H9 (cell line): ENCODE results near the gene USP35. TPM values are rescaled to one million over a fixed set of nuclear protein-coding genes. Genes with fewer than 3 reads are reported as not detected.

Source experiments
- DNase-seq: peaks from one replicate; pipeline ENCODE4 v3.0.0-alpha.2; 2017
- H2AFZ ChIP-seq: one replicate; pipeline ENCODE4 v1.6.1; 2013; ENCODE audit warnings: mild to moderate bottlenecking, low read length, control low read depth, moderate library complexity
- H2AK5ac ChIP-seq: 2 replicates; pipeline ENCODE4 v1.6.1; 2013; ENCODE audit warnings: low read length, control low read depth, mixed read lengths; ENCODE audit not compliant: insufficient read length
- H2BK120ac ChIP-seq: one replicate; pipeline ENCODE4 v1.6.1; 2013; ENCODE audit warnings: low read depth, mild to moderate bottlenecking, low read length, control low read depth, inconsistent platforms; ENCODE audit not compliant: poor library complexity, severe bottlenecking
- H2BK12ac ChIP-seq: 2 replicates; pipeline ENCODE4 v1.6.1; 2013; ENCODE audit warnings: low read length, control low read depth, mixed read lengths, low read depth; ENCODE audit not compliant: insufficient read length
- H2BK15ac ChIP-seq: 2 replicates; pipeline ENCODE4 v1.6.1; 2013; ENCODE audit warnings: low read depth, low read length, control low read depth
- H2BK20ac ChIP-seq: one replicate; pipeline ENCODE4 v1.6.1; 2013; ENCODE audit warnings: low read depth, mild to moderate bottlenecking, low read length, control low read depth, inconsistent platforms; ENCODE audit not compliant: poor library complexity, severe bottlenecking
- H2BK5ac ChIP-seq: 2 replicates; pipeline ENCODE4 v1.6.1; 2013; ENCODE audit warnings: low read length, control low read depth, mixed read lengths; ENCODE audit not compliant: insufficient read length
- H3K14ac ChIP-seq: 2 replicates; pipeline ENCODE4 v1.6.1; 2013; ENCODE audit warnings: low read length, control low read depth; ENCODE audit not compliant: insufficient read depth
- H3K18ac ChIP-seq: 2 replicates; pipeline ENCODE4 v1.6.1; 2013; ENCODE audit warnings: low read depth, mild to moderate bottlenecking, mixed read lengths, low read length, control low read depth; ENCODE audit not compliant: insufficient read length
- H3K23ac ChIP-seq: 2 replicates; pipeline ENCODE4 v1.6.1; 2013; ENCODE audit warnings: low read length, control low read depth, mixed read lengths, low read depth; ENCODE audit not compliant: insufficient read length
- H3K23me2 ChIP-seq: 2 replicates; pipeline ENCODE4 v1.6.1; 2013; ENCODE audit warnings: low read depth, mild to moderate bottlenecking, mixed read lengths, low read length, control low read depth; ENCODE audit not compliant: insufficient read length, poor library complexity, severe bottlenecking
- H3K27ac ChIP-seq: 2 replicates; pipeline ENCODE4 v1.5.1; 2013; ENCODE audit warnings: low read length, control low read depth, mixed read lengths, low read depth; ENCODE audit not compliant: insufficient read length
- H3K27me3 ChIP-seq: 2 replicates; pipeline ENCODE4 v1.6.1; 2013; ENCODE audit warnings: low read length, control low read depth, inconsistent platforms; ENCODE audit not compliant: insufficient read depth
- H3K4ac ChIP-seq: 2 replicates; pipeline ENCODE4 v1.6.1; 2013; ENCODE audit warnings: low read depth, mild to moderate bottlenecking, control low read depth, inconsistent platforms, low read length, moderate library complexity
- H3K4me1 ChIP-seq: 2 replicates; pipeline ENCODE4 v1.6.1; 2013; ENCODE audit warnings: low read length, control low read depth, inconsistent platforms; ENCODE audit not compliant: insufficient read depth
- H3K4me2 ChIP-seq: 2 replicates; pipeline ENCODE4 v1.6.1; 2013; ENCODE audit warnings: low read length, control low read depth, mixed read lengths; ENCODE audit not compliant: insufficient read length, insufficient read depth
- H3K56ac ChIP-seq: 2 replicates; pipeline ENCODE4 v1.6.1; 2013; ENCODE audit warnings: low read depth, mild to moderate bottlenecking, mixed read lengths, low read length, control low read depth; ENCODE audit not compliant: insufficient read length
- H3K79me1 ChIP-seq: 2 replicates; pipeline ENCODE4 v1.6.1; 2013; ENCODE audit warnings: low read depth, mild to moderate bottlenecking, moderate library complexity, low read length, control low read depth, inconsistent platforms; ENCODE audit not compliant: insufficient read depth, poor library complexity, severe bottlenecking
- H3K79me2 ChIP-seq: 2 replicates; pipeline ENCODE4 v1.6.1; 2013; ENCODE audit warnings: low read length, control low read depth, inconsistent platforms; ENCODE audit not compliant: insufficient read depth
- H3K9ac ChIP-seq: 2 replicates; pipeline ENCODE4 v1.6.1; 2013; ENCODE audit warnings: low read length, control low read depth, mixed read lengths; ENCODE audit not compliant: insufficient read length; ENCODE audit errors: extremely low read depth
- H3K9me3 ChIP-seq: one replicate; pipeline ENCODE4 v1.6.1; 2013; ENCODE audit warnings: low read depth, low read length, inconsistent platforms; ENCODE audit not compliant: control insufficient read depth
- H3T11ph ChIP-seq: one replicate; pipeline ENCODE4 v1.6.1; 2013; ENCODE audit warnings: mild to moderate bottlenecking, low read length, control low read depth, inconsistent platforms
- H4K20me1 ChIP-seq: one replicate; pipeline ENCODE4 v1.6.1; 2013; ENCODE audit not compliant: control insufficient read depth, insufficient read length, insufficient read depth
- H4K5ac ChIP-seq: 2 replicates; pipeline ENCODE4 v1.6.1; 2013; ENCODE audit warnings: low read depth, mild to moderate bottlenecking, mixed read lengths, low read length, control low read depth; ENCODE audit not compliant: insufficient read length
- H4K8ac ChIP-seq: replicated peaks from 2 replicates; pipeline ENCODE4 v1.6.1; 2013; ENCODE audit warnings: low read length, control low read depth, mixed read lengths, low read depth; ENCODE audit not compliant: insufficient read length
- H4K91ac ChIP-seq: 2 replicates; pipeline ENCODE4 v1.6.1; 2013; ENCODE audit warnings: low read depth, mild to moderate bottlenecking, moderate library complexity, mixed read lengths, low read length, control low read depth; ENCODE audit not compliant: insufficient read length
- H3K27ac Mint-ChIP-seq, 3 experiments: 2 replicates in 2 of 3; 3 replicates in 1 of 3; pipeline ENCODE4 v1.8.0; 2020 to 2021; ENCODE audit warnings: mixed read lengths in 3 of 3, mild to moderate bottlenecking in 1 of 3, moderate library complexity in 1 of 3
- H3K27me3 Mint-ChIP-seq: 2 replicates; pipeline ENCODE4 v1.8.0; 2021; ENCODE audit warnings: low read depth, mild to moderate bottlenecking, moderate library complexity, mixed read lengths
- H3K36me3 Mint-ChIP-seq, 3 experiments: 2 replicates in 2 of 3; 3 replicates in 1 of 3; pipeline ENCODE4 v1.8.0; 2020 to 2021; ENCODE audit warnings: low read depth in 3 of 3, mixed read lengths in 3 of 3; ENCODE audit not compliant: insufficient read depth in 1 of 3
- H3K4me1 Mint-ChIP-seq, 2 experiments: 2 replicates each; pipeline ENCODE4 v1.8.0; 2020; ENCODE audit warnings: mixed read lengths in 2 of 2
- H3K4me3 Mint-ChIP-seq, 2 experiments: 2 replicates in 1 of 2; 3 replicates in 1 of 2; pipeline ENCODE4 v1.8.0; 2020 to 2021; ENCODE audit warnings: mild to moderate bottlenecking in 2 of 2, mixed read lengths in 2 of 2, moderate library complexity in 1 of 2
- H3K9me3 Mint-ChIP-seq, 2 experiments: 2 replicates in 1 of 2; 3 replicates in 1 of 2; pipeline ENCODE4 v1.8.0; 2020; ENCODE audit warnings: mild to moderate bottlenecking in 2 of 2, mixed read lengths in 2 of 2, moderate library complexity in 1 of 2
- CTCF ChIP-seq: fragments of 200-600 bp; sonication (generic); conservative IDR thresholded peaks from 3 replicates; pipeline ENCODE4 v1.8.0; 2021; ENCODE audit warnings: antibody characterized with exemption, mild to moderate bottlenecking
- WGBS: extraction: QIAGEN DNeasy Blood & Tissue Kit; methylation state at CpG from one replicate; pipeline ENCODE4 v1.1.7; 2013; ENCODE audit warnings: missing lambda C conversion rate, low lambda C conversion rate, mixed read lengths; ENCODE audit not compliant: insufficient read length; ENCODE audit errors: extremely low coverage; 5-methylcytosine and 5-hydroxymethylcytosine counted together
- total RNA-seq: library from RNA; stranded (reverse); gene quantifications from 2 replicates; pipeline ENCODE4 v1.2.1, GENCODE V29; 2021

USP35 gene
- total RNA-seq, 1 experiment from 2014 or later: 6.8 TPM

- Histone ChIP-seq H3K79me2 (no peaks in the 10 kb centered on the region), H2BK120ac (no peak overlapping the region), H3K9ac (no peak overlapping the region), H2BK15ac (no peak overlapping the region), H4K5ac (no peak overlapping the region), H3K23me2 (no peaks in the 10 kb centered on the region), H3K27ac (no peak overlapping the region), H4K91ac (no peak overlapping the region), H4K8ac (no peak overlapping the region), H3K27me3 (no peaks in the 10 kb centered on the region), H3K14ac (no peak overlapping the region), H3K23ac (no peak overlapping the region), H2BK20ac (no peak overlapping the region), H2AK5ac (no peak overlapping the region), H3K79me1 (no peaks in the 10 kb centered on the region), H3K9me3 (no peaks in the 10 kb centered on the region), H2BK5ac (no peak overlapping the region), H2BK12ac (no peak overlapping the region), H3K4me2 (no peak overlapping the region), H3K56ac (no peak overlapping the region), H3K4ac (no peak overlapping the region), H3K18ac (no peak overlapping the region), H3T11ph (no peak overlapping the region), H2AFZ (no peak overlapping the region), H4K20me1 (no peaks in the 10 kb centered on the region), H3K4me1 (peaks cover 2% of the 10 kb centered on the region; the same call in 1 of the 2 replicates)
- WGBS: no CpG with 5 or more reads among the region's 7 CpGs
- H3K4me3 Mint-ChIP-seq: no peak overlapping the region
- TF ChIP-seq CTCF: no peak
- H3K36me3 Mint-ChIP-seq: peaks cover 0 to 19% (median 11%) of the 10 kb centered on the region in 3 experiments; a peak in 4 of 7 replicates
- no peak for DNase-seq
- no peak overlapping the region; a peak in 1 of 7 replicates for H3K27ac Mint-ChIP-seq
- no peaks in the 10 kb centered on the region for H3K27me3 Mint-ChIP-seq
- H3K4me1 Mint-ChIP-seq: no peaks in the 10 kb centered on the region
- H3K9me3 Mint-ChIP-seq: no peaks in the 10 kb centered on the region
Observed at GRCh38 chr11:78224906-78225420, 36.2 kb downstream of the USP35 start.
